ENCODE data around the gene PGBD5. TPM values are rescaled to one million over a fixed set of nuclear protein-coding genes. Genes with fewer than 3 reads are reported as not detected.

Gene PGBD5
- total and polyA plus RNA-seq, 9 of the 15 experiments (the other 6 are each of a cell fraction or from before 2014, with no cell fraction given): under 0.01 to 0.40 (median 0.10) TPM; not detected in 3

DNA sequence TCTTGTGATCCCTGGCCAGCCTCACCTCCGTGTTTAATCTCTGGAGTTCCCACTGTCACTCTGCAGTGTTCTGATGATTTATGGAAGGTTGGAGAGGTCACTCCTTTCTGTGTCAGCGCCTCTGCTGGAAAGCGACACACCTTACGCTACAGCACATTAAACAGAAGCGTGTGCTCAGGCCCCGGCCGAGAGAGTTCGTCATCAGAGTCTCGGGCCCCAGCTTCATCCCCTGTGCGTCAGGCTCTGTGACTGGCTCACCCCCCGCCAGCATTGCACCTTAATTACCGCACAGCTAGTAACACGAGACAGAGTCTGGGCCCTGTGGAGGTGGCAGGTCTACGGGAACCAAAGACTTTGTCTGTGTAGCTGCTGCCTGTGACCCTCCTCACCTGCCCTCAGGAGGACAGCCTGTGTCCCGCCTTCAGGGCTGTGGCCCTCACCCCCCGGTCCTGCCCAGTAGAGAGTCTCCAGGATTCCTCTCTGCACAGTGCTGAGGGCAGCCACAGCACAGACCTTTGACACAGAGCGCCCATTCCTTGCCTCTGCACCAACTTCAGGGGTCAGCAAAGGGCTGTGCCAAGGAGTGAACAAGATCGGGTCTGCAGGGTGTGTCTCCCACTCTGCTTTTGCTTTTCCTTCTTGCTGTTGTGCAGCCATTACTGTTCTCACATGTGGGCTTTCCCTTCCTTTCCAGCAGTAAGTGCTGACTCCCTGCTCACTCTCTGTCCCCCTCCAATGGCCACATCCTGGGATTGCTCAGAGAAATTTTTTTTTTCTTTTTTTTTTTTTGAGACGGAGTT lies 157.6 kb downstream of the PGBD5 start (continued):
- TF ChIP-seq YY1 (IDR thresholded peaks at IDR 0.05; ENCODE audit: borderline replicate concordance in 1 of 3, control insufficient read depth in 1 of 3, extremely low read depth in 1 of 3, insufficient read depth in 3 of 3, insufficient read length in 1 of 3, insufficient replicate concordance in 2 of 3, low read depth in 1 of 3, low read length in 2 of 3) (peak in 1 of 3 experiments; percentile 71), RCOR1 (IDR thresholded peaks at IDR 0.05; ENCODE audit: borderline replicate concordance in 1 of 2, low read depth in 2 of 2, low read length in 2 of 2) (no peak), NCOA4 (IDR thresholded peaks at IDR 0.05; ENCODE audit: partially characterized antibody) (no peak), TAF7 (tag; IDR thresholded peaks at IDR 0.05) (no peak), CC2D1A (IDR thresholded peaks at IDR 0.05) (peak; percentile 64; the same call in 1 of the 2 replicates), MTA2 (IDR thresholded peaks at IDR 0.05; ENCODE audit: low read depth) (no peak), KLF13 (tag; IDR thresholded peaks at IDR 0.05; ENCODE audit: borderline replicate concordance, low read depth) (no peak), ZEB2 (IDR thresholded peaks at IDR 0.05) (no peak), HDAC2 (IDR thresholded peaks at IDR 0.05) (no peak), TAF9B (IDR thresholded peaks at IDR 0.05; ENCODE audit: partially characterized antibody) (no peak), ZNF263 (CRISPR knock-in tag; IDR thresholded peaks at IDR 0.05; ENCODE audit: borderline replicate concordance) (no peak), NFATC3 (IDR thresholded peaks at IDR 0.05) (no peak), PRPF4 (IDR thresholded peaks at IDR 0.05; ENCODE audit: insufficient read depth, low read depth, low read length, poor library complexity, severe bottlenecking) (no peak), SMC3 (conservative IDR thresholded peaks at IDR 0.05; ENCODE audit: insufficient read depth, low read depth, low read length) (peak; percentile 54; the same call in 1 of the 2 replicates), E2F3 (CRISPR knock-in tag; IDR thresholded peaks at IDR 0.05) (no peak), ZFX (CRISPR knock-in tag; IDR thresholded peaks at IDR 0.05) (peak; percentile 29; the same call in 1 of the 2 replicates), MYC (IDR thresholded peaks at IDR 0.05; ENCODE audit: low read depth, low read length) (no peak), MYC (CRISPR knock-in tag; IDR thresholded peaks at IDR 0.05; ENCODE audit: borderline replicate concordance, low read depth) (0 out of 2 replicates have a peak, but pooled peaks have one; percentile 14), HIVEP1 (CRISPR knock-in tag; IDR thresholded peaks at IDR 0.05) (no peak), FOXA1 (IDR thresholded peaks at IDR 0.05; ENCODE audit: borderline replicate concordance) (no peak), POLR3G (IDR thresholded peaks at IDR 0.05; ENCODE audit: extremely low read depth, insufficient read length, insufficient replicate concordance) (no peak), NR3C1 (CRISPR knock-in tag; IDR thresholded peaks at IDR 0.05) (no peak)
- TF ChIP-seq, protein P1, sequence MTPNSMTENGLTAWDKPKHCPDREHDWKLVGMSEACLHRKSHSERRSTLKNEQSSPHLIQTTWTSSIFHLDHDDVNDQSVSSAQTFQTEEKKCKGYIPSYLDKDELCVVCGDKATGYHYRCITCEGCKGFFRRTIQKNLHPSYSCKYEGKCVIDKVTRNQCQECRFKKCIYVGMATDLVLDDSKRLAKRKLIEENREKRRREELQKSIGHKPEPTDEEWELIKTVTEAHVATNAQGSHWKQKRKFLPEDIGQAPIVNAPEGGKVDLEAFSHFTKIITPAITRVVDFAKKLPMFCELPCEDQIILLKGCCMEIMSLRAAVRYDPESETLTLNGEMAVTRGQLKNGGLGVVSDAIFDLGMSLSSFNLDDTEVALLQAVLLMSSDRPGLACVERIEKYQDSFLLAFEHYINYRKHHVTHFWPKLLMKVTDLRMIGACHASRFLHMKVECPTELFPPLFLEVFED (CRISPR knock-in tag; conservative IDR thresholded peaks at IDR 0.05): no peak
- TF ChIP-seq, protein P2, sequence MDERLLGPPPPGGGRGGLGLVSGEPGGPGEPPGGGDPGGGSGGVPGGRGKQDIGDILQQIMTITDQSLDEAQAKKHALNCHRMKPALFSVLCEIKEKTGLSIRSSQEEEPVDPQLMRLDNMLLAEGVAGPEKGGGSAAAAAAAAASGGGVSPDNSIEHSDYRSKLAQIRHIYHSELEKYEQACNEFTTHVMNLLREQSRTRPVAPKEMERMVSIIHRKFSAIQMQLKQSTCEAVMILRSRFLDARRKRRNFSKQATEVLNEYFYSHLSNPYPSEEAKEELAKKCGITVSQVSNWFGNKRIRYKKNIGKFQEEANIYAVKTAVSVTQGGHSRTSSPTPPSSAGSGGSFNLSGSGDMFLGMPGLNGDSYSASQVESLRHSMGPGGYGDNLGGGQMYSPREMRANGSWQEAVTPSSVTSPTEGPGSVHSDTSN (CRISPR knock-in tag; IDR thresholded peaks at IDR 0.05; ENCODE audit: low read depth): no peak; the same call in 1 of the 2 replicates
- TF ChIP-seq, protein P2 (tag; conservative IDR thresholded peaks at IDR 0.05; ENCODE audit: low read depth): peak; percentile 96

Measured in K562 (cell line).